Heart right ventricle (tissue), 16 donors: ENCODE data around the gene CCDC184. TPM values are rescaled to one million over a fixed set of nuclear protein-coding genes. Genes with fewer than 3 reads are reported as not detected.

ENCODE experiments used
- ATAC-seq, 8 donors: fragments of 200-7000 bp; cut with Tn5 transposase; one replicate each; pipeline ENCODE4 v1.9.1; 2020; ENCODE audit warnings: mild to moderate bottlenecking in 8 of 8, moderate library complexity in 8 of 8, moderate number of reproducible peaks in 1 of 8
- DNase-seq, 2 donors: peaks; one replicate each; pipeline ENCODE4 v3.0.0-alpha.2; 2020
- H3K27ac ChIP-seq, 10 donors: fragments of 200-600 bp; sonication (generic) in 2 of 10; one replicate each; pipeline versions ENCODE4 v1.5.0 to v1.8.0; 2020 to 2022; ENCODE audit warnings: mild to moderate bottlenecking in 3 of 10
- H3K27me3 ChIP-seq, 7 donors: fragments of 200-600 bp; one replicate each; pipeline ENCODE4 v1.8.0; 2021 to 2022; ENCODE audit warnings: mild to moderate bottlenecking in 2 of 7
- H3K36me3 ChIP-seq, 9 donors: fragments of 200-600 bp; sonication (generic) in 1 of 9; one replicate each; pipeline versions ENCODE4 v1.5.0 to v1.8.0; 2020 to 2022; ENCODE audit warnings: mild to moderate bottlenecking in 2 of 9
- H3K4me1 ChIP-seq, 9 donors: fragments of 200-600 bp; sonication (generic) in 1 of 9; one replicate each; pipeline versions ENCODE4 v1.5.0 to v1.8.0; 2020 to 2022; ENCODE audit warnings: mild to moderate bottlenecking in 4 of 9
- H3K4me3 ChIP-seq, 10 donors: fragments of 200-600 bp; sonication (generic) in 2 of 10; one replicate each; pipeline versions ENCODE4 v1.5.0 to v1.8.0; 2020 to 2022; ENCODE audit warnings: mild to moderate bottlenecking in 7 of 10, moderate library complexity in 2 of 10
- H3K9me3 ChIP-seq, 11 donors: fragments of 200-600 bp in 10 of 11; sonication (generic) in 2 of 11; one replicate each; pipeline versions ENCODE4 v1.5.0 to v1.8.0; 2013 to 2022; ENCODE audit warnings: mild to moderate bottlenecking in 2 of 11, control low read depth in 1 of 11, moderate library complexity in 1 of 11
- WGBS, 2 donors: extraction: QIAGEN DNeasy Blood & Tissue Kit; methylation state at CpG; one replicate each; pipeline ENCODE4 v1.1.7; 2013; ENCODE audit warnings: inconsistent platforms in 1 of 2; 5-methylcytosine and 5-hydroxymethylcytosine counted together
- intact Hi-C, 10 donors: fragments of 100-400 bp; cut with DNase I; formaldehyde crosslinking; loops; one replicate each; pipeline versions ENCODE4 v1.11.1 to v1.14.2; 2022
- long read RNA-seq, 3 donors: library from polyadenylated mRNA; unstranded; transcript quantifications; one replicate each; pipeline ENCODE4 v2.0.0, GENCODE V29; 2020 to 2021
- polyA plus RNA-seq, 2 donors: library from polyadenylated mRNA; stranded (reverse); fragments of 200-250 nt; gene quantifications; one replicate each; pipeline ENCODE4 v1.2.3, GENCODE V29; 2013
- total RNA-seq, 10 donors: library from RNA; stranded (reverse); fragmentation: NEBNext Ultra II Directional in 3 of 10; extraction: Animal tissue kit (Norgen Biotek cat#: 25700) in 3 of 10; gene quantifications; one replicate each; pipeline versions ENCODE4 v1.2.1 to v1.2.4, GENCODE V29; 2021 to 2023
- TF ChIP-seq, protein P1 (sequence below), 9 donors: fragments of 200-600 bp; sonication (generic) in 2 of 9; IDR thresholded peaks; one replicate each; pipeline versions ENCODE4 v1.5.0 to v1.8.0; 2021 to 2022; ENCODE audit warnings: antibody characterized with exemption in 9 of 9, mild to moderate bottlenecking in 5 of 9, moderate library complexity in 1 of 9
- donor health status: Arrhythmogenic right ventricular cardiomyopathy.
- donor health status: ischemic (EF 13 %, LVEDD 7.1; RV severe dilation, severe dysfunction).
- donor health status: healthy with polysubstance abuse.
- donor health status: DM: no; HTN: yes; CAD: no.
- donor health status: DM: no; HTN: no; CAD: no.
- donor health status: ischemic (EF 25% LVEDD 6.9; RV normal size, moderate dysfunction).
- donor health status: ischemic (EF 25% LVEDD 5.7; RV mildly dilated, moderate dysfunction).
- donor health status: healthy.
- donor health status: DM: yes; HTN: yes; CAD: no.
- donor health status: Ischemic cardiomyopathy.
- donor health status: ischemic (EF 35%, LVEDD 5.7; RV mildly dilated, moderate dysfunction).
- donor health status: nonischemic (EF 11% LVEDD 7.7; RV severe dilation, severe dysfunction).
- donor health status: DM: yes; HTN: yes; CAD: no.
- donor health status: PGD.
- donor health status: ischemic (EF 29% LVEDD 5.4; RV normal size, mild dysfunction).
- donor health status: nonischemic (EF 23%, LVEDD 6.1; RV moderate dilation, normal function).

CCDC184 gene
- total RNA-seq (1 to 10 TPM in 3 of 10 donors, under 1 TPM in 7; 0.11 to 1.5 (median 0.42) TPM), polyA plus RNA-seq (1 to 10 TPM; 1.0 to 1.3 TPM)
- long read RNA-seq, donor 1, partial matches to known transcripts, result 0 of 1 reads
- long read RNA-seq, donor 1, other reads (novel, unspliced or antisense), result 0 of 1 reads
- long read RNA-seq, donor 2, partial matches to known transcripts, result 0 of 1 reads
- long read RNA-seq, donor 2, other reads (novel, unspliced or antisense), result 0 of 1 reads
- long read RNA-seq, donor 3, partial matches to known transcripts, result 0 of 2 reads
- long read RNA-seq, donor 3, other reads (novel, unspliced or antisense), result 0 of 2 reads

DNA sequence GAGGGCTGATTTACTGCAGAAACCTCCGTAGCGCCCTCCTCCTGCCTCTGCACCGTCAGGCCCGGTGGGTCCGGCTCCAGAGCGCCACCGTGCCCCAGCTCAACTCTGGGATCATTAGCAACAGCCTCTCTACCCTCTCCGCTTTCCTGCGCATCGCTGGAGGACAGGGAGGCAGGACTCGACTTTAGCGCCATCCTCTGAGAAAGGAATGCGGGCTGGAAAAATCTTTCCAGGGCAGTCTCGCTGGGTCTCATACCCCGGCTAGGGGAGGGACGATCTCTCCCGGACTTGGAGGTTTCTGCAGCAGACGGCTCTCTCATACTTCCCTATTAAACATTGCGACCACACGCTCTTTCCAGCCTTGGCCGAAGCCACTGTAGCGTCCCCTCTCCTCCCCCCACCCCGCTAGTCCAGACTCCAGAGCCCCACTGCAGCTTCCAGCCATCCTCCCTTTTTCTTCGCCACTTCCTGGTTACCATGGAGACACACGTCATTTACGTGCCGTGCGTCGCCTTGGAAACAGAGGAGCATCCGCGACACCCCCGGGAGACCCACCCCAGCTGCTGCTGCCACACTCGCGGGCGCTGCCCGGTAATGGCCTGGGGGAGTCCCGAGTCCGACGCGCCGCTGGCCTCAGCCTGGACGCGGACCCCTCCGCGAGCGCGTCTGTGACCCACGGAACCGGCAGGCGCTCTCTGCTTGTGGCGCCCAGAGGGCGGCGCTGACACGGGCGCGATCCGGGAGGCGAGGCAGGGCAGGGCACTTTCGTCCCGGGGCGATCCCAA lies at the start of gene CCDC184:
Gene CCDC184 (plus strand): TSS at position 554 of the 785 bp plus-strand sequence. CDS start 479 bp downstream, outside the sequence.
- 0% methylated on average over 61 of the region's 61 CpGs for WGBS, 2 donors
- Histone ChIP-seq H3K27ac (peak within 1 kb of the TSS in 9 of 10 donors; percentile 7 to 54 (median 50)), H3K4me1 (peaks cover 0 to 27% (median 22%) of the 10 kb centered on the region in 9 donors), H3K4me3 (peak within 1 kb of the TSS; percentile 48 to 89 (median 70)), H3K27me3 (peaks cover 0 to 75% (median 56%) of the 10 kb centered on the region in 7 donors), H3K36me3 (no peaks in the 10 kb centered on the region), H3K9me3 (no peaks in the 10 kb centered on the region)
- intact Hi-C loops, result loop anchor here in 1 of 10 donors (10.0 kb wide), 1 partner anchor 442 kb away; no protein-coding TSS in a partner anchor
- TF ChIP-seq, protein P1, sequence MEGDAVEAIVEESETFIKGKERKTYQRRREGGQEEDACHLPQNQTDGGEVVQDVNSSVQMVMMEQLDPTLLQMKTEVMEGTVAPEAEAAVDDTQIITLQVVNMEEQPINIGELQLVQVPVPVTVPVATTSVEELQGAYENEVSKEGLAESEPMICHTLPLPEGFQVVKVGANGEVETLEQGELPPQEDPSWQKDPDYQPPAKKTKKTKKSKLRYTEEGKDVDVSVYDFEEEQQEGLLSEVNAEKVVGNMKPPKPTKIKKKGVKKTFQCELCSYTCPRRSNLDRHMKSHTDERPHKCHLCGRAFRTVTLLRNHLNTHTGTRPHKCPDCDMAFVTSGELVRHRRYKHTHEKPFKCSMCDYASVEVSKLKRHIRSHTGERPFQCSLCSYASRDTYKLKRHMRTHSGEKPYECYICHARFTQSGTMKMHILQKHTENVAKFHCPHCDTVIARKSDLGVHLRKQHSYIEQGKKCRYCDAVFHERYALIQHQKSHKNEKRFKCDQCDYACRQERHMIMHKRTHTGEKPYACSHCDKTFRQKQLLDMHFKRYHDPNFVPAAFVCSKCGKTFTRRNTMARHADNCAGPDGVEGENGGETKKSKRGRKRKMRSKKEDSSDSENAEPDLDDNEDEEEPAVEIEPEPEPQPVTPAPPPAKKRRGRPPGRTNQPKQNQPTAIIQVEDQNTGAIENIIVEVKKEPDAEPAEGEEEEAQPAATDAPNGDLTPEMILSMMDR (IDR thresholded peaks at IDR 0.05), result peak in 5 of 9 donors; percentile 33 to 61 (median 50)
- DNase-seq (peak; percentile 62 to 75), ATAC-seq (peak; percentile 78 to 89 (median 84))

DNA sequence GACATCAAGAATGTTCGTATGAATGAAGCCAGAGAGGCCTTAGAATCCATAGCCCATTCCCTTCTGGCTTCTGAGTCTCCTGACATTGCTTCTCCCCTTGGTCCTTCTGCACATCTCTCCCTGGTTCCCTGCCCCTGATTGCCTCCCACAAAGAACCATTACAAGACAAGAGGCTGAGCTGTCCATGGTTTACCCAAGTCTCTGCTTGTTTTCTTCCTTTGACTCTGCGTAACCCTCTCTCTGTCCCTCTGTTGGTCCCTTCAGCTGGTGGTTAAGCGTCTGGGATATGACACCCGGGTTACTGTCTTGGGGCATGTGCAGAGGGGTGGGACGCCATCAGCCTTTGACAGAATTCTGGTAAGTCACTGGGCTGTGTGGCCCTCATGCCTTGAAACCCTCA lies 48.4 kb upstream of the CCDC184 start:
- no peaks in the 10 kb centered on the region for H3K9me3 ChIP-seq
- TF ChIP-seq, protein P1 (IDR thresholded peaks at IDR 0.05), result no peak
- intact Hi-C loops, result no loop called here
- H3K27ac ChIP-seq, result no peak overlapping the region
- H3K27me3 ChIP-seq, result no peaks in the 10 kb centered on the region
- no peak overlapping the region for H3K4me3 ChIP-seq
- ATAC-seq (no peak), DNase-seq (no peak)
- 93% methylated on average over 5 of the region's 5 CpGs for WGBS, 2 donors
- peaks cover 0 to 100% (median 82%) of the 10 kb centered on the region in 9 donors for H3K36me3 ChIP-seq
- peaks cover 0 to 43% (median 7%) of the 10 kb centered on the region in 9 donors for H3K4me1 ChIP-seq

DNA sequence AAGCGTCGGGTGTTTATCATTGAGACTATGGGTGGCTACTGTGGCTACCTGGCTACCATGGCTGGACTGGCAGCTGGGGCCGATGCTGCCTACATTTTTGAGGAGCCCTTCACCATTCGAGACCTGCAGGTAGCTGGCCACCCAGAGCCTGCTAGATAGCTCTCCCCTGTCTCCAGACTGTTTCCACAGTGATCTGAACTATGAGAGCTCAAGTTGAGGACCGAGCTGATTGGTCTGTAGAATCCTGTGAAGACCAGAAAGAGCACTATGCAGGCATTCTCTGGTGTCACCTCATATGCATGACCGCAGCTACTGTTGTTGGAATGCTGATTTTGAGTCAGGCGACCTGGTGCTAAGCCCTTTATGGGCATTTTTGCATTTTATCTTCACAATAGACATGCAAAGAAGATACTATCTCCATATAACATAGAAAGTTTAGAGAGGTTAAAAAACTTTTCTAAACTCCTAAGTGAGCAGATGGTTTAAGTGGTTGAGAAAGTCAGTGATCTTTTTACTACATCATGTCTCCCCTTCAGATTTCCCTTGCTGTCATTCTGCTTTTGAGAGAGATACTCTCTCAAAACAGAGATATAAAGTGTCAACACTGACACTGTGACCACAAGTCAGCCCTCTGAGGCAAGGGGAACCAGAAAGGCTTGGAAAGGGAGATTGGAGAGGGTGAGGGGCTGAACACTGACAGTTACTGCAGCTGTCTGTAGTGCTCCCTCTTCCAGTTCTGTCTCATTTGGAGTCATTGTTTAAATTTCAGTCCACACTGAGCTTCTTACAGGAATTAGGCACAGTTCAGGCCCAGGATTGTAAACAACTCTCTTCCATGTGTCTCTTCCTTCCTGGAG lies 40.4 kb upstream of the CCDC184 start:
- intact Hi-C loops, result no loop called here
- TF ChIP-seq, protein P1 (IDR thresholded peaks at IDR 0.05), result no peak
- Histone ChIP-seq H3K4me3 (no peak overlapping the region), H3K9me3 (no peaks in the 10 kb centered on the region), H3K27ac (peak overlapping the region in 1 of 10 donors; percentile 35), H3K36me3 (peaks cover 0 to 100% (median 86%) of the 10 kb centered on the region in 9 donors), H3K27me3 (no peaks in the 10 kb centered on the region), H3K4me1 (peaks cover 0 to 66% (median 21%) of the 10 kb centered on the region in 9 donors)
- DNase-seq (no peak), ATAC-seq (no peak)
- 69 to 77% methylated on average over 7 of the region's 7 CpGs for WGBS, 2 donors
